ENCODE data around the gene PMEPA1. TPM values are rescaled to one million over a fixed set of nuclear protein-coding genes. Genes with fewer than 3 reads are reported as not detected.

The PMEPA1 gene
- total and polyA plus RNA-seq, 2 experiments from 2014 or later: 7.3 to 15.4 TPM

GRCh38 chr20:57650756-57651483 lies 58.9 kb downstream of the PMEPA1 start:
- H3K27ac ChIP-seq (ENCODE audit: low read depth): no peak overlapping the region
- H3K79me2 ChIP-seq (replicated peaks; ENCODE audit: insufficient read depth): 0 out of 2 replicates have a peak, but pooled peaks cover 5% of the 10 kb centered on the region
- DNase-seq (ENCODE audit: low spot score) (no peak), ATAC-seq (no peak)
- Mint-ChIP-seq H3K27me3 (ENCODE audit: insufficient read depth, low read depth, poor library complexity) (peaks cover 5% of the 10 kb centered on the region), H3K36me3 (ENCODE audit: low read depth) (peaks cover 25% of the 10 kb centered on the region), H3K9me3 (peaks cover 7% of the 10 kb centered on the region), H3K4me3 (no peak overlapping the region), H3K4me1 (peaks cover 21% of the 10 kb centered on the region), H3K27ac (no peak overlapping the region)
- H3K36me3 ChIP-seq (ENCODE audit: insufficient read depth): no peaks in the 10 kb centered on the region
- H3F3A ChIP-seq (replicated peaks; ENCODE audit: low read depth): peaks cover 4% of the 10 kb centered on the region; the same call in 1 of the 2 replicates
- H3K27me3 ChIP-seq (ENCODE audit: insufficient read depth): no peaks in the 10 kb centered on the region
- H3K4me1 ChIP-seq (ENCODE audit: insufficient read depth): no peaks in the 10 kb centered on the region; the same call in 1 of the 2 replicates
- no peak overlapping the region for H2AFZ ChIP-seq
- no peaks in the 10 kb centered on the region for H3K9me2 ChIP-seq (ENCODE audit: insufficient read depth)
- TF ChIP-seq ZNF114 (CRISPR knock-in tag; IDR thresholded peaks at IDR 0.05) (no peak), STAT1 (IDR thresholded peaks at IDR 0.05; ENCODE audit: unreplicated experiment) (no peak), POLR2AphosphoS5 (IDR thresholded peaks at IDR 0.05; ENCODE audit: low read depth) (no peak), EZH2 (IDR thresholded peaks at IDR 0.05; ENCODE audit: low read depth, unreplicated experiment) (no peak), ZNF462 (CRISPR knock-in tag; IDR thresholded peaks at IDR 0.05) (no peak), EZH2phosphoT487 (IDR thresholded peaks at IDR 0.05; ENCODE audit: unreplicated experiment) (no peak), NANOG (IDR thresholded peaks at IDR 0.05; ENCODE audit: borderline replicate concordance) (no peak), JUNB (IDR thresholded peaks at IDR 0.05; ENCODE audit: unreplicated experiment) (no peak), ETS1 (IDR thresholded peaks at IDR 0.05) (no peak), CREB1 (CRISPR knock-in tag; IDR thresholded peaks at IDR 0.05; ENCODE audit: low read depth) (no peak), ZNF331 (CRISPR knock-in tag; IDR thresholded peaks at IDR 0.05; ENCODE audit: low read depth) (no peak)
- TF ChIP-seq, protein P1, sequence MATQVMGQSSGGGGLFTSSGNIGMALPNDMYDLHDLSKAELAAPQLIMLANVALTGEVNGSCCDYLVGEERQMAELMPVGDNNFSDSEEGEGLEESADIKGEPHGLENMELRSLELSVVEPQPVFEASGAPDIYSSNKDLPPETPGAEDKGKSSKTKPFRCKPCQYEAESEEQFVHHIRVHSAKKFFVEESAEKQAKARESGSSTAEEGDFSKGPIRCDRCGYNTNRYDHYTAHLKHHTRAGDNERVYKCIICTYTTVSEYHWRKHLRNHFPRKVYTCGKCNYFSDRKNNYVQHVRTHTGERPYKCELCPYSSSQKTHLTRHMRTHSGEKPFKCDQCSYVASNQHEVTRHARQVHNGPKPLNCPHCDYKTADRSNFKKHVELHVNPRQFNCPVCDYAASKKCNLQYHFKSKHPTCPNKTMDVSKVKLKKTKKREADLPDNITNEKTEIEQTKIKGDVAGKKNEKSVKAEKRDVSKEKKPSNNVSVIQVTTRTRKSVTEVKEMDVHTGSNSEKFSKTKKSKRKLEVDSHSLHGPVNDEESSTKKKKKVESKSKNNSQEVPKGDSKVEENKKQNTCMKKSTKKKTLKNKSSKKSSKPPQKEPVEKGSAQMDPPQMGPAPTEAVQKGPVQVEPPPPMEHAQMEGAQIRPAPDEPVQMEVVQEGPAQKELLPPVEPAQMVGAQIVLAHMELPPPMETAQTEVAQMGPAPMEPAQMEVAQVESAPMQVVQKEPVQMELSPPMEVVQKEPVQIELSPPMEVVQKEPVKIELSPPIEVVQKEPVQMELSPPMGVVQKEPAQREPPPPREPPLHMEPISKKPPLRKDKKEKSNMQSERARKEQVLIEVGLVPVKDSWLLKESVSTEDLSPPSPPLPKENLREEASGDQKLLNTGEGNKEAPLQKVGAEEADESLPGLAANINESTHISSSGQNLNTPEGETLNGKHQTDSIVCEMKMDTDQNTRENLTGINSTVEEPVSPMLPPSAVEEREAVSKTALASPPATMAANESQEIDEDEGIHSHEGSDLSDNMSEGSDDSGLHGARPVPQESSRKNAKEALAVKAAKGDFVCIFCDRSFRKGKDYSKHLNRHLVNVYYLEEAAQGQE (IDR thresholded peaks at IDR 0.05; ENCODE audit: unreplicated experiment): no peak
- TF ChIP-seq, protein P2, sequence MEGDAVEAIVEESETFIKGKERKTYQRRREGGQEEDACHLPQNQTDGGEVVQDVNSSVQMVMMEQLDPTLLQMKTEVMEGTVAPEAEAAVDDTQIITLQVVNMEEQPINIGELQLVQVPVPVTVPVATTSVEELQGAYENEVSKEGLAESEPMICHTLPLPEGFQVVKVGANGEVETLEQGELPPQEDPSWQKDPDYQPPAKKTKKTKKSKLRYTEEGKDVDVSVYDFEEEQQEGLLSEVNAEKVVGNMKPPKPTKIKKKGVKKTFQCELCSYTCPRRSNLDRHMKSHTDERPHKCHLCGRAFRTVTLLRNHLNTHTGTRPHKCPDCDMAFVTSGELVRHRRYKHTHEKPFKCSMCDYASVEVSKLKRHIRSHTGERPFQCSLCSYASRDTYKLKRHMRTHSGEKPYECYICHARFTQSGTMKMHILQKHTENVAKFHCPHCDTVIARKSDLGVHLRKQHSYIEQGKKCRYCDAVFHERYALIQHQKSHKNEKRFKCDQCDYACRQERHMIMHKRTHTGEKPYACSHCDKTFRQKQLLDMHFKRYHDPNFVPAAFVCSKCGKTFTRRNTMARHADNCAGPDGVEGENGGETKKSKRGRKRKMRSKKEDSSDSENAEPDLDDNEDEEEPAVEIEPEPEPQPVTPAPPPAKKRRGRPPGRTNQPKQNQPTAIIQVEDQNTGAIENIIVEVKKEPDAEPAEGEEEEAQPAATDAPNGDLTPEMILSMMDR (conservative IDR thresholded peaks at IDR 0.05; ENCODE audit: low read depth in 2 of 2): no peak
- no peaks in the 10 kb centered on the region; the same call in 1 of the 2 replicates for H4K20me1 ChIP-seq (replicated peaks; ENCODE audit: insufficient read depth)
- H3K4me3 ChIP-seq: no peak overlapping the region
- no peak overlapping the region for H3K4me2 ChIP-seq

Data from GM23338 (cell line).